GM12891 (cell line): ENCODE results near the gene SEC23B.
"Not testable (repeated sequence)": the region's sequence is repeated elsewhere in the genome, so short reads cannot be mapped to it uniquely, and the experiment has no call there.

Source experiments
- DNase-seq: peaks from one replicate; pipeline ENCODE4 v3.0.0; 2011; ENCODE audit warnings: low spot score; ENCODE audit not compliant: insufficient read length
- FAIRE-seq: peaks from 2 replicates; lab custom pipeline; 2011; peaks lifted over from hg19 to GRCh38; lab: Jason Lieb, UNC
- PAX5 ChIP-seq: IDR thresholded peaks from 2 replicates; pipeline ENCODE4 v1.6.1; 2011; ENCODE audit warnings: low read length, moderate library complexity, mild to moderate bottlenecking; ENCODE audit not compliant: insufficient read depth, severe bottlenecking
- POLR2A ChIP-seq: IDR thresholded peaks from 2 replicates; pipeline ENCODE4 v1.6.1; 2011; ENCODE audit warnings: low read depth, low read length, control low read depth
- POLR2AphosphoS5 ChIP-seq: IDR thresholded peaks from 2 replicates; pipeline ENCODE4 v1.6.1; 2011; ENCODE audit warnings: low read depth, low read length, control low read depth
- POU2F2 ChIP-seq: IDR thresholded peaks from 2 replicates; pipeline ENCODE4 v1.6.1; 2011; ENCODE audit warnings: low read depth, mild to moderate bottlenecking, control low read depth, low read length, moderate library complexity
- SPI1 ChIP-seq: IDR thresholded peaks from 2 replicates; pipeline ENCODE4 v1.6.1; 2011; ENCODE audit warnings: low read depth, low read length, control low read depth
- TAF1 ChIP-seq: IDR thresholded peaks from 2 replicates; pipeline ENCODE4 v1.6.1; 2011; ENCODE audit warnings: low read depth, low read length, control low read depth

Gene SEC23B

GRCh38 chr20:18523066-18523465, 15.3 kb downstream of the SEC23B start:
- no peak for FAIRE-seq
- no peak for TF ChIP-seq POLR2AphosphoS5
- DNase-seq: no peak

- no peak for FAIRE-seq
- no peak for TF ChIP-seq PAX5
- DNase-seq: no peak
Observed at GRCh38 chr20:18524646-18525045, 16.9 kb downstream of the SEC23B start.

- not testable (repeated sequence) for FAIRE-seq, DNase-seq
Observed at GRCh38 chr20:18526761-18527160, 19.0 kb downstream of the SEC23B start.

GRCh38 chr20:18527339-18527738, 19.6 kb downstream of the SEC23B start:
- FAIRE-seq (no peak), DNase-seq (no peak)
- TF ChIP-seq POLR2AphosphoS5 (no peak), POU2F2 (no peak), TAF1 (no peak), SPI1 (no peak), PAX5 (no peak), POLR2A (no peak)

DNA sequence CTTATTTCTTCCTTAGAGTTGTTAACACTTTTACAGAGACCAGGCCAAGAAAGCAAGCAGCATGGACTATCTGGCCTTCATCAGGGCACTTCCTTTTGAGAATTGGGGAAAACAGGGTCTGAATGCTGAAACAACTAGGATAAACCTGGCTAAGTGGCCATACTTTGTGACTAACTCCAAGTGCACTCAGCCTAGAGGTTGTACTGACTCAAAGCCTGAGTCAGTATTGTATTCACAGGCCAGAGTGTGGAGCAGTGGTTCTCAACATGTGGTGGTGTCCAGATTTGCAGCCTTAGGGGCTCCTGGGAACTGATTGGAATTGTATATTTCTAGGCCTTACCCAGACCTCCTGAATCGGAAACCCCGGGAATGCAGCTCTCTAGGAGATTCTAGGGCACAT, 20.1 kb downstream of the SEC23B start:
- FAIRE-seq (no peak), DNase-seq (no peak)
- TF ChIP-seq POLR2AphosphoS5: no peak
- TF ChIP-seq POLR2A: no peak
- no peak for TF ChIP-seq PAX5
- no peak for TF ChIP-seq POU2F2
- no peak for TF ChIP-seq TAF1

GRCh38 chr20:18529041-18529440, 21.3 kb downstream of the SEC23B start:
- FAIRE-seq: no peak
- TF ChIP-seq POLR2AphosphoS5: no peak
- no peak for TF ChIP-seq SPI1
- TF ChIP-seq TAF1: no peak
- no peak for DNase-seq

DNA sequence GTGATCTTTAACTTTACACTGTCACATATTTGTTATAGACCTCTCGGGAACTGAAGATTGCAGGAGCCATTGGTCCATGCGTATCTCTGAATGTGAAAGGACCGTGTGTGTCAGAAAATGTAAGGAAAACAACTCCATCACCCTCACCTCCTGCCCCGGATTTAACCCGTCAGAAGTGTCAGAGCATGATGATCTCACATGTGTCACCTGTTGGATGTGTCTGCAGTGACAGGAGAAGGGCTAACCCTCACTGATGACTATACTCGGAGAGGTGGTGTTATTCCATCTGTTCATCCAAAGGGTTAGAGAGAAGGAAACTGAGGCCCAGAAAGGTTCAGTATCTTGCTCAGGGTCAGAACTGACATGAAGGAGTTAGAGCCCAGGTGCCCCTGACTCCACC, 24.9 kb downstream of the SEC23B start:
- no peak for FAIRE-seq
- no peak for DNase-seq
- TF ChIP-seq TAF1 (no peak), POLR2A (no peak), POU2F2 (no peak), PAX5 (no peak), SPI1 (no peak), POLR2AphosphoS5 (no peak)

- no peak for DNase-seq
- TF ChIP-seq POLR2A (no peak), POU2F2 (no peak), PAX5 (no peak), SPI1 (no peak), TAF1 (no peak), POLR2AphosphoS5 (no peak)
- FAIRE-seq: peak; percentile 20
Observed at GRCh38 chr20:18533491-18533890, 25.8 kb downstream of the SEC23B start.

- DNase-seq (no peak), FAIRE-seq (no peak)
- TF ChIP-seq TAF1 (no peak), PAX5 (no peak), POLR2A (no peak), SPI1 (no peak), POLR2AphosphoS5 (no peak), POU2F2 (no peak)
Observed at GRCh38 chr20:18533978-18534644, 26.4 kb downstream of the SEC23B start.

- FAIRE-seq (no peak), DNase-seq (no peak)
- TF ChIP-seq POLR2A (no peak), TAF1 (no peak), POU2F2 (no peak), PAX5 (no peak), POLR2AphosphoS5 (no peak), SPI1 (no peak)
Observed at GRCh38 chr20:18537651-18538050, 29.9 kb downstream of the SEC23B start.

DNA sequence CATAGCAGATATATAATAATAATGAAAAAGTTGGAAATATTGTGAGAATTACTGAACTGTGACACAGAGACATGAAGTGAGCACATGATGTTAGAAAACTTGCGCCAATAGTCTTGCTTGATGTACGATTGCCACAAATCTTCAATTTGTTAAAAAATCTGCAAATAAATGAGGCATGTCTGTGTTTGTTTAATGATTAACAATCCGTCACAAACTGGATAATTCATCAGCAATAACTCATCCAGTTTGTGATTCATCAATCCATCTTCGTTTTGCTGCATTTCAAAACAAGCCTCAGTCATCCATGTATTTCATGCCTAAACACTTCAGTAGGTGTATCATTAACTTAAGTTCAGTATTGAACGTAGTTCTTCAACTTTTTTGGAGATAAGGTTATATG, 34.0 kb downstream of the SEC23B start:
- no peak for DNase-seq
- no peak for FAIRE-seq
- TF ChIP-seq POU2F2 (no peak), POLR2A (no peak), POLR2AphosphoS5 (no peak), TAF1 (no peak), PAX5 (no peak), SPI1 (no peak)
